Activated naive CD8-positive, alpha-beta T cell treated with anti-CD3 and anti-CD28 coated beads, Interleukin-2, amount 10 ng/mL, durations not matched to agents 7 days and 5 days (primary cell): ENCODE data around the gene MYH10. TPM values are rescaled to one million over a fixed set of nuclear protein-coding genes. Genes with fewer than 3 reads are reported as not detected.

Experiments
- ATAC-seq: fragments of 150-1000 bp; cut with Tn5 transposase; one replicate; pipeline ENCODE4 v1.10.0; 2021; ENCODE audit warnings: low read depth, moderate library complexity
- POLR2A ChIA-PET: fragments of 350-600 bp; sonication (Branson Sonifier 250); formaldehyde crosslinking; loops from one replicate; lab custom pipeline; 2021; ENCODE audit warnings: antibody characterized with exemption; lab: Charles Lee
- DNase-seq: peaks from one replicate; pipeline ENCODE4 v3.0.0; 2021
- H3K27ac Mint-ChIP-seq: one replicate; pipeline ENCODE4 v1.8.0; 2022; ENCODE audit warnings: mild to moderate bottlenecking, mixed read lengths
- H3K27me3 Mint-ChIP-seq: one replicate; pipeline ENCODE4 v1.8.0; 2022; ENCODE audit warnings: mild to moderate bottlenecking, moderate library complexity, mixed read lengths
- H3K36me3 Mint-ChIP-seq: one replicate; pipeline ENCODE4 v1.8.0; 2021; ENCODE audit warnings: mild to moderate bottlenecking, mixed read lengths
- H3K4me1 Mint-ChIP-seq: one replicate; pipeline ENCODE4 v1.8.0; 2021; ENCODE audit warnings: mixed read lengths
- H3K4me3 Mint-ChIP-seq: one replicate; pipeline ENCODE4 v1.8.0; 2022; ENCODE audit warnings: mild to moderate bottlenecking, moderate library complexity, mixed read lengths
- H3K9me3 Mint-ChIP-seq: one replicate; pipeline ENCODE4 v1.8.0; 2021; ENCODE audit warnings: mixed read lengths
- total RNA-seq, 2 experiments: library from RNA; stranded (reverse); gene quantifications; one replicate each; pipeline ENCODE4 v1.2.3, GENCODE V29; 2021

The MYH10 gene
- total RNA-seq, 2 experiments from 2014 or later = 12.8 to 14.4 TPM

DNA sequence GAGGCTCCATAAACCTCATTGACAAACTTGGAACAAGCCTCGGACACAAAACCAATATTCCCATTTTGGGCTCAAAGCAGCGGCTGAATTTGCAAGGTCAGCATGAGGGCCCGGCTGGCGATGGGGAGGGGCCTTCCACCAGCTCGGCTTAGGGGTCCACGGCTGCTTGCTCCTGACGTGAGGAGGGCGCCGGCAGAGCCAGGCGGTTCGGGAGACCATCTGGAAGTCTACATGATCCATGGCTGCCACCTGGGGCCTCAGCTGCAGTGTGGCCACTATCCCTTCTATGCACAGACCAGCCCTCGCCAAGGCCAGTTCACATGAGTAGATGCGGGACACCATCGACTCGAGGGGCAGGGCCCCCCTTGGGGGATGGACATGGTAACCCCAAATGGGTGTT is 155.7 kb downstream of the MYH10 start:
- DNase-seq = no peak
- Mint-ChIP-seq H3K4me3 (no peak overlapping the region), H3K9me3 (no peaks in the 10 kb centered on the region), H3K36me3 (no peaks in the 10 kb centered on the region), H3K27me3 (no peaks in the 10 kb centered on the region), H3K27ac (no peak overlapping the region), H3K4me1 (no peaks in the 10 kb centered on the region)
- POLR2A ChIA-PET = no interaction called here
- no peak for ATAC-seq

- DNase-seq = no peak
- no peaks in the 10 kb centered on the region for H3K9me3 Mint-ChIP-seq
- H3K4me1 Mint-ChIP-seq = no peaks in the 10 kb centered on the region
- POLR2A ChIA-PET = no interaction called here
- H3K4me3 Mint-ChIP-seq = no peak overlapping the region
- ATAC-seq = no peak
- H3K36me3 Mint-ChIP-seq = no peaks in the 10 kb centered on the region
- H3K27me3 Mint-ChIP-seq = no peaks in the 10 kb centered on the region
- no peak overlapping the region for H3K27ac Mint-ChIP-seq
Observed at GRCh38 chr17:8473451-8474192, 156.9 kb downstream of the MYH10 start.

- no peaks in the 10 kb centered on the region for H3K27me3 Mint-ChIP-seq
Observed at GRCh38 chr17:8472663-8473062, 157.9 kb downstream of the MYH10 start.

GRCh38 chr17:8470447-8471047 is 160.0 kb downstream of the MYH10 start:
- Mint-ChIP-seq H3K4me1 (no peaks in the 10 kb centered on the region), H3K27me3 (no peaks in the 10 kb centered on the region), H3K27ac (no peak overlapping the region), H3K36me3 (peaks cover 3% of the 10 kb centered on the region), H3K9me3 (no peaks in the 10 kb centered on the region), H3K4me3 (no peak overlapping the region)
- POLR2A ChIA-PET = no interaction called here
- ATAC-seq (no peak), DNase-seq (no peak)

More at GRCh38 chr17:8472663-8473062, 157.9 kb downstream of the MYH10 start:
- no peaks in the 10 kb centered on the region for H3K9me3 Mint-ChIP-seq
- H3K4me1 Mint-ChIP-seq = no peaks in the 10 kb centered on the region
- H3K27ac Mint-ChIP-seq = no peak overlapping the region
- ATAC-seq = no peak
- POLR2A ChIA-PET = no interaction called here
- H3K36me3 Mint-ChIP-seq = no peaks in the 10 kb centered on the region
- DNase-seq = no peak
- H3K4me3 Mint-ChIP-seq = no peak overlapping the region

DNA sequence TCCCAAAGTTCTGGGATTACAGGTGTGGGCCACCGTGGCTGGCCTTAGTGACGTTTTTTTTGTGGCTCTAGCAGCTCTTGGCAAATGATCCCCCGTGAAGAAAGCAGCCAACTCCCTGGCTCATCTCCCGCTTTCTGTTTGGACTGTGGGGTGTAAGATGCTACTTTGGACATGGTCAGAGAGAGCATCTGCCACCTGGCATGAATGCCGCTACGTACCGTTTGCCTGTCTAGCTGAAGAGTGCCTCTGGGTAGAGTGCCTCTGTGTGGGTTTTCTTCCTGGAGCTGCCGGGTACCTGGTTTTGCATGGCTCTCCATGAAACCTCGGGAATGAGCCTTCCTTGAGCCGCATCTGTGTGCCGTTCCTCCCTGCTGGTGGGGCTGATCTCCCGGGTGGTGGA is 160.6 kb downstream of the MYH10 start:
- Mint-ChIP-seq H3K4me1 (no peaks in the 10 kb centered on the region), H3K4me3 (no peak overlapping the region), H3K36me3 (peaks cover 3% of the 10 kb centered on the region), H3K9me3 (no peaks in the 10 kb centered on the region), H3K27ac (no peak overlapping the region), H3K27me3 (no peaks in the 10 kb centered on the region)
- DNase-seq (no peak), ATAC-seq (no peak)
- POLR2A ChIA-PET = no interaction called here

GRCh38 chr17:8468980-8469379 is 161.5 kb downstream of the MYH10 start:
- no peaks in the 10 kb centered on the region for H3K9me3 Mint-ChIP-seq
- H3K27ac Mint-ChIP-seq = no peak overlapping the region
- POLR2A ChIA-PET = no interaction called here
- H3K4me1 Mint-ChIP-seq = no peaks in the 10 kb centered on the region
- no peaks in the 10 kb centered on the region for H3K27me3 Mint-ChIP-seq
- no peak for DNase-seq
- H3K36me3 Mint-ChIP-seq = peaks cover 3% of the 10 kb centered on the region
- no peak for ATAC-seq
- no peak overlapping the region for H3K4me3 Mint-ChIP-seq

- Mint-ChIP-seq H3K4me1 (no peaks in the 10 kb centered on the region), H3K27me3 (no peaks in the 10 kb centered on the region), H3K9me3 (no peaks in the 10 kb centered on the region), H3K36me3 (peaks cover 4% of the 10 kb centered on the region), H3K27ac (no peak overlapping the region), H3K4me3 (no peak overlapping the region)
- DNase-seq = no peak
- POLR2A ChIA-PET = no interaction called here
- ATAC-seq = no peak
Observed at GRCh38 chr17:8468127-8468526, 162.4 kb downstream of the MYH10 start.

DNA sequence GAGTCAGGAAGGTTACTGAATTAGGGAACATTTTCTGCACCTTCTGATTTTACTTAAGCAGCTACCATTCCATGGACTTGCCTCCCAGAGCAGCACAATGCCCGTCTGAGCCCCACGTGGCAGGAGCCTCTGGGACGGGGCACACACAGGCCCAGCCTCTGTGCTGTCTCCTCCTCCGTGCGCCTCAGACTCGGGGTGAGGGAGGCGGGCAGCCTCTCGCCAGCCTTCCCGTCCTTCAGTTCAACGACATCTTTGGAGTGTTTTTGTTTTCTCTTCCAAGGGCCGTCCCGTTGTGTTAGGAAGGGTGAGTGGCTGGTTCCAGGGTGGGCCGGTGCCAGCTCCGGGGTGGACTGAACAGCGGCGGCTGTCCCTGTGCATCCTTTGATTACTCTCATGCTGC is 163.0 kb downstream of the MYH10 start:
- POLR2A ChIA-PET = no interaction called here
- H3K4me3 Mint-ChIP-seq = no peak overlapping the region
- no peaks in the 10 kb centered on the region for H3K4me1 Mint-ChIP-seq
- H3K36me3 Mint-ChIP-seq = peaks cover 6% of the 10 kb centered on the region
- H3K9me3 Mint-ChIP-seq = no peaks in the 10 kb centered on the region
- H3K27ac Mint-ChIP-seq = no peak overlapping the region
- no peaks in the 10 kb centered on the region for H3K27me3 Mint-ChIP-seq
- no peak for DNase-seq
- ATAC-seq = no peak

DNA sequence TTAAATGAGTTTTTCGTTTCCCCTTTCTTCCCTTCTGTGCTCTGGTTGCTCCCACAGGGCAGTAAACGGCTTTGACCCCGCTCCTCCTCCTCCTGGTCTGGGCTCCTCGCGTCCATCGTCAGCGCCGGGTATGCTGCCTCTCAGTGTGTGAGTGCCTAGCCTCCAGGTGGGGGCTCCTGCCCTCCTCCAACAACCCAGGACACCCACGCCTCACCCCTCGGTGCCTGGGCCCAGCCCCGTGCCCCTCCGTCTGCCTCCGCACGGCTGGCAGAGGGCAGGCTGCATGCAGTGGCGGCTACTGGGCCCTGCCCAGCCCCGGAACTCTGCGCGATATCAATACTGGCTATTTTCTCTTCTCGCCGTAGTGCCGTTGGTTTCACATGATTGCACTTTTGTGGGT is 163.7 kb downstream of the MYH10 start:
- Mint-ChIP-seq H3K4me1 (no peaks in the 10 kb centered on the region), H3K4me3 (no peak overlapping the region), H3K27me3 (no peaks in the 10 kb centered on the region), H3K27ac (no peak overlapping the region), H3K9me3 (no peaks in the 10 kb centered on the region), H3K36me3 (peaks cover 6% of the 10 kb centered on the region)
- POLR2A ChIA-PET = no interaction called here
- DNase-seq = no peak
- no peak for ATAC-seq

GRCh38 chr17:8466456-8466855 is 164.1 kb downstream of the MYH10 start:
- DNase-seq (no peak), ATAC-seq (no peak)
- H3K36me3 Mint-ChIP-seq = peaks cover 8% of the 10 kb centered on the region
- no peaks in the 10 kb centered on the region for H3K27me3 Mint-ChIP-seq
- POLR2A ChIA-PET = no interaction called here
- H3K4me1 Mint-ChIP-seq = no peaks in the 10 kb centered on the region
- no peaks in the 10 kb centered on the region for H3K9me3 Mint-ChIP-seq
- H3K4me3 Mint-ChIP-seq = no peak overlapping the region
- no peak overlapping the region for H3K27ac Mint-ChIP-seq

DNA sequence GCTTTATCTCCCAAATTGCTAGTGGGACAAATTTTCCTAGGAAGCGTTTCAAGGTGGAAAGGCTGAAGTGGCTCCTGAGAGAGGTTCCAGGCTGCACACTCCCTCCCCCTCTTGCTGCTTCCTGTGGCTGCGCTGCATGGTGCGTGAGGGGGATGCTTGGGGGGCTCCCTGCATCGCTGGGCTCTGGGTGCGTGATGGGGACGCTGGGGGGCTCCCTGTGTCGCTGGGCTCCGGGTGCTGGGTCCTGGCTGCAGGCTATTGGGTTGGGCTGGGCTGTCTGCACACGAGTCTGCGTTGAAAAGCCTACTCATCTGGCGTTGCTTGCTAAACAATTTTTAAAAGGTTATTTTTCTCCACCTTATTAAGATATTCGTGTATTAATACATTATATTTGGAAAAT is 164.8 kb downstream of the MYH10 start:
- POLR2A ChIA-PET = no interaction called here
- Mint-ChIP-seq H3K4me1 (no peaks in the 10 kb centered on the region), H3K9me3 (no peaks in the 10 kb centered on the region), H3K4me3 (no peak overlapping the region), H3K27me3 (no peaks in the 10 kb centered on the region), H3K27ac (no peak overlapping the region), H3K36me3 (peaks cover 8% of the 10 kb centered on the region)
- no peak for ATAC-seq
- DNase-seq = no peak

- no peak for ATAC-seq
- DNase-seq = no peak
- H3K9me3 Mint-ChIP-seq = no peaks in the 10 kb centered on the region
- POLR2A ChIA-PET = no interaction called here
- no peaks in the 10 kb centered on the region for H3K27me3 Mint-ChIP-seq
- H3K36me3 Mint-ChIP-seq = peaks cover 8% of the 10 kb centered on the region
- no peak overlapping the region for H3K27ac Mint-ChIP-seq
- H3K4me3 Mint-ChIP-seq = no peak overlapping the region
- no peaks in the 10 kb centered on the region for H3K4me1 Mint-ChIP-seq
Observed at GRCh38 chr17:8465356-8465755, 165.2 kb downstream of the MYH10 start.

DNA sequence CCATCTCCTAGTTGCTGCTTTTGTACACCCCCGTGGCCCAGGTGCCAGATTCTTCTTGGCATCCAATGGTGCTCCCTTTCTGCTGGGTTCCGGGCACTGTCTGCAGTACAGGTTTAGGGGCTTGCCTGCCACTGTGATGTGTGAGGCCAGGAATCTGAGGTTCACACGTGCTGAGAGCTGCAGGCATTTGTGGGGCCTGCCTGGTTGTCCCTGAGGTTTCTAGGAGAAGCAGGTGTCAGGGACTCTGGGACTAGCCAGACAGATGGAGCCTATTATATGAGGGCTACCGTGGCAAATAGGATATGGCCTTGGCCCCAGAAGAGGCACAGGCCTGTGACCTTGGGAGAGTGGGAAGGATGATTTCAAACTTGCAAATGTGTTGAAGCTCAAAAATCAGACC is 165.6 kb downstream of the MYH10 start:
- no peaks in the 10 kb centered on the region for H3K27me3 Mint-ChIP-seq
- POLR2A ChIA-PET = no interaction called here
- H3K36me3 Mint-ChIP-seq = peaks cover 8% of the 10 kb centered on the region
- ATAC-seq = no peak
- no peak overlapping the region for H3K4me3 Mint-ChIP-seq
- H3K9me3 Mint-ChIP-seq = no peaks in the 10 kb centered on the region
- H3K4me1 Mint-ChIP-seq = no peaks in the 10 kb centered on the region
- no peak for DNase-seq
- no peak overlapping the region for H3K27ac Mint-ChIP-seq

GRCh38 chr17:8463099-8463498 is 167.4 kb downstream of the MYH10 start:
- POLR2A ChIA-PET = no interaction called here
- H3K27ac Mint-ChIP-seq = no peak overlapping the region
- peaks cover 18% of the 10 kb centered on the region for H3K36me3 Mint-ChIP-seq

More at GRCh38 chr17:8463099-8463498, 167.4 kb downstream of the MYH10 start:
- no peak overlapping the region for H3K4me3 Mint-ChIP-seq
- no peaks in the 10 kb centered on the region for H3K27me3 Mint-ChIP-seq
- no peaks in the 10 kb centered on the region for H3K4me1 Mint-ChIP-seq
- ATAC-seq (no peak), DNase-seq (no peak)
- no peaks in the 10 kb centered on the region for H3K9me3 Mint-ChIP-seq
